Tibial nerve (tissue), 4 donors: ENCODE data around the gene EP400.

Experiments
- EP300 ChIP-seq, 2 donors: sonication (generic); formaldehyde crosslinking; IDR thresholded peaks; one replicate each; pipeline ENCODE4 v1.6.1; 2017; ENCODE audit warnings: antibody characterized with exemption in 2 of 2, mild to moderate bottlenecking in 1 of 2
- TF ChIP-seq, protein P1 (sequence below), 5 experiments: fragments of 200-600 bp in 3 of 5; fragments of 450-650 bp in 2 of 5; sonication (generic) in 3 of 5; IDR thresholded peaks; one replicate each; pipeline ENCODE4 v1.5.1; 2016 to 2019; ENCODE audit warnings: antibody characterized with exemption in 5 of 5, mild to moderate bottlenecking in 3 of 5, moderate library complexity in 2 of 5

DNA sequence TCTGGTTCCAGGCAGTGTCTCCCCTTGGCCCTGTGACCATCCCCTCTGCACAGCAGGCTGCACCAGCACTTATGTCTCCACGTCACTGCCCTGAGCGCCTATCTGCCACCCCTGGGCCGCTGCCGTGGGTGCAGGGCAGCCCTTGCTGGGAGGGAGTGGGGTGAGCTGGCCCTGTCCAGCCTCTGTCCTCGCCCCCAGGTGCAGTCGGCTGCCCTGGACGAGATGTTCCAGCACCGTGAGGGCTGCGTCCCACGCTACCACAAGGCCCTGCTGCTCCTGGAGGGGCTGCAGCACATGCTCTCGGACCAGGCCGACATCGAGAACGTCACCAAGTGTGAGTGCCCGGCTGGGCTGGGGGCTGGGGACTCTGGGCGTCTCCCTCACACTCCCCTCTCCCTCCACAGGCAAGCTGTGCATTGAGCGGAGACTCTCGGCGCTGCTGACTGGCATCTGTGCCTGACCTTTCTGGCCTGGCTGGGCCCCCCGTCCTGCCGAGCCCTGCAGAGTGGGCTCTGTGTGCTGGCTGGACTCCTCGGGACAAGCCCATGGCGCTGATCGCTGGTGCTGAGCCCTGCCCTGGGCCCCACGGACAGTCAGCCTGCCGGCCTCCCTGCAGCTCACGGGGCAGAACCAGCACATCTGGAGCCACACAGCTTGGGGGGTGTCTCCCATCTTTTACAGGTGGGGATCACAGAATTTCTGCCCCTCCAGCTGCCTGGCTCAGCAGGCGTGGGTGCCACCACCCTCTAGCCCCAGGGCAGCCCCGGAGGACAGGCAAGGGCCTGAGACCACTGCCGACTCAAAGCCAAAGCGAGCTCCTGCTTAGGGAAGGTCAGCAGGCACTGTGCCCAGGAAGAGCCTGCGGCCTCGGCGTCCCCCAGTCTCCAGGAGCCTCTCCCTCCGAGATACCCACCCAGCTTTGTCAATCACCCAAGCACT lies 28.6 kb upstream of the EP400 start:
- TF ChIP-seq, protein P1, sequence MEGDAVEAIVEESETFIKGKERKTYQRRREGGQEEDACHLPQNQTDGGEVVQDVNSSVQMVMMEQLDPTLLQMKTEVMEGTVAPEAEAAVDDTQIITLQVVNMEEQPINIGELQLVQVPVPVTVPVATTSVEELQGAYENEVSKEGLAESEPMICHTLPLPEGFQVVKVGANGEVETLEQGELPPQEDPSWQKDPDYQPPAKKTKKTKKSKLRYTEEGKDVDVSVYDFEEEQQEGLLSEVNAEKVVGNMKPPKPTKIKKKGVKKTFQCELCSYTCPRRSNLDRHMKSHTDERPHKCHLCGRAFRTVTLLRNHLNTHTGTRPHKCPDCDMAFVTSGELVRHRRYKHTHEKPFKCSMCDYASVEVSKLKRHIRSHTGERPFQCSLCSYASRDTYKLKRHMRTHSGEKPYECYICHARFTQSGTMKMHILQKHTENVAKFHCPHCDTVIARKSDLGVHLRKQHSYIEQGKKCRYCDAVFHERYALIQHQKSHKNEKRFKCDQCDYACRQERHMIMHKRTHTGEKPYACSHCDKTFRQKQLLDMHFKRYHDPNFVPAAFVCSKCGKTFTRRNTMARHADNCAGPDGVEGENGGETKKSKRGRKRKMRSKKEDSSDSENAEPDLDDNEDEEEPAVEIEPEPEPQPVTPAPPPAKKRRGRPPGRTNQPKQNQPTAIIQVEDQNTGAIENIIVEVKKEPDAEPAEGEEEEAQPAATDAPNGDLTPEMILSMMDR (IDR thresholded peaks at IDR 0.05) = no peak
- no peak for TF ChIP-seq EP300 (IDR thresholded peaks at IDR 0.05)
